GM21367 (cell line): ENCODE data around the gene TMEM117.
"Not testable (repeated sequence)": the region's sequence is repeated elsewhere in the genome, so short reads cannot be mapped to it uniquely, and the experiment has no call there.

ENCODE experiments used
- ATAC-seq: cut with Tn5 transposase; IDR thresholded peaks from one replicate; pipeline ENCODE4 v1.9.1; 2021; ENCODE audit not compliant: unreplicated experiment

The TMEM117 gene

DNA sequence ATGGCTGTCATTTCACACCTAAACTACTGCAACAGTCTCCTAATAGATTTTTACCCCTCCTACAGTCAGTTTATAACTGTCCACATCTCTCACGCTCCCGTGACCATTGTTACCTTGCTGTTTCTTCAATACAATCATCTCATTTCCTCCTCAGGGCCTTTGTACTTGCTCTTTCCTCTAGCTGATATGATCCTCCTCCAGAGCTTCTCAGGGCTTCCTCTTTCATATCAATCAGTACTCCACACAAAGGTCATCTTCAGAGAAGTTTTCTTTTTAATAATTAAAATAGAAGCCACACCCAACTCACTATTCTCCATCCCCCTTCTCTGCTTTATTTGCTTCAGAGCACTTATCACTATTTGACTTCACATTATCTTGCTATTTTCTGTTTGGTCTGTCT lies 532.0 kb downstream of the TMEM117 start:
- ATAC-seq, result no peak

DNA sequence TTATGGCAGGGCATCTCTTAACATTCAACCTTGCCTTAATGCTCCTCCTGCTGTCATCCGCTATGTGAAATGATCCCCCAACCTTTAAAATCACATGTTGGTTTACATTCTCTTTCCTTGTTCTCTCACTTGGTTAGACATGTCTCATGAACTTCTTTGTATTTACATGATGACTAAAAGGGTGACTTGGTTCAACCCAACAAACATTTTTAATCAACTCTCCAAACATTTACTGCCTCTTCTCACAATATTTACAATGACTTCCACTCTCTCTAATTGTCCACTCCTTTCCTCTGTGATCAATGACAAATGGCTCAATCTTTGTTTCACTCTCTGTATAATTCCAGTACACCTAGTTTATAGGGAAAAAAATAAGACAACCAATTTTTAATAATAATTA lies 534.1 kb downstream of the TMEM117 start:
- no peak for ATAC-seq

DNA sequence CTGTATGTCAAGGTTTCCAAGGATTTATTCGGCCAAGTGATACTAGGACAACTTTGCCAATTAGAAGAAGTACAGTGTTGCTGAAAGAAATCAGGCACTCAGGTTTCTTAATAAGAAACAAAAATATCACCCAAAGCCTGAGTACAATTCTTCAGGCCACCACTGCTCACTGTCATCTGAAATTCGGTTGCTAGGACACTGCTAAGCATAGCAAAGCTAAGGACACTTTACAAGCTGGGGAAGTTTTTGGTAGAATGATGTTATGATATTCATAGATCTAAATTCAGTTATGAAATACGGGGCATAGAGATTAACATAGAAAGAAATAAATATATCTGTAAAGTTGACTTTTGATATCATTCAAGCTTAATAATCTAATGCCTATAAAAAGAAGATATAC lies 535.1 kb downstream of the TMEM117 start:
- ATAC-seq, result no peak

DNA sequence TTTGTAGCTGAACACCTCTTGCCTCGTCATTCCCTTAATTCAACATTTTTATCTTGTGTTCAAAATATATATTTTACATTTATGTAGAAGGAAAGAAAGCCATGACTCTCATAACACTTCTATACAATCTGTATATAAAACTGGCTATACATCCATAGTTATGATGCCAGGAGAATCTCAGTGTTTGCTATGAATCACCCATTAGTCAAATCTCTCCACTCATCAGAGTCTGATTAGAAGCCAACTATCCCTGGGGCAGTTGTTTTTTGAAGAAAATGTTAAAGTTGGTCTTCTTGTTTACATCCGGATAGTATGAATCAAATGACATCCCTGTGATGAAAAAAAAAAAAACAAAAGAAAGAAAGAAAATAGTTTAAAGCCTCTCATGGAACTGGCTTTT lies 536.4 kb downstream of the TMEM117 start:
- no peak for ATAC-seq

DNA sequence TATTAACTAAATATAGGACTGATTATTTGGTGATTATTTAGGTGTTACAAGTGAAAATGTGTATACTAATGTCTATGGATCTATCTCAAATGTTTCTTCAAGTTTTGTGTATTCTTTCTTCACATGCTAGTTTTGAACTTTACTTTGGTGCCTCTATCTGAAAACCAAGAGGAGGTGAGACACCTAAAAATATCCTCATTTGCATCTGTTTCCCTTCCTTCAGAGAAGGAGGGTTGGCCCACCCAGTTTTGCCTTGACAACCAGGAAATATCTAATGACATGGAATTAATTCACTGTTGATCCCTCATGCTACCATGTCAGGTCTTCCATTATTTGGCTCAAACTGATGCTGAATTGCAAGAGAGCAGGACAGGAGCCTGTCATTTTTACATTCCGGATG lies 539.8 kb downstream of the TMEM117 start:
- no peak for ATAC-seq

DNA sequence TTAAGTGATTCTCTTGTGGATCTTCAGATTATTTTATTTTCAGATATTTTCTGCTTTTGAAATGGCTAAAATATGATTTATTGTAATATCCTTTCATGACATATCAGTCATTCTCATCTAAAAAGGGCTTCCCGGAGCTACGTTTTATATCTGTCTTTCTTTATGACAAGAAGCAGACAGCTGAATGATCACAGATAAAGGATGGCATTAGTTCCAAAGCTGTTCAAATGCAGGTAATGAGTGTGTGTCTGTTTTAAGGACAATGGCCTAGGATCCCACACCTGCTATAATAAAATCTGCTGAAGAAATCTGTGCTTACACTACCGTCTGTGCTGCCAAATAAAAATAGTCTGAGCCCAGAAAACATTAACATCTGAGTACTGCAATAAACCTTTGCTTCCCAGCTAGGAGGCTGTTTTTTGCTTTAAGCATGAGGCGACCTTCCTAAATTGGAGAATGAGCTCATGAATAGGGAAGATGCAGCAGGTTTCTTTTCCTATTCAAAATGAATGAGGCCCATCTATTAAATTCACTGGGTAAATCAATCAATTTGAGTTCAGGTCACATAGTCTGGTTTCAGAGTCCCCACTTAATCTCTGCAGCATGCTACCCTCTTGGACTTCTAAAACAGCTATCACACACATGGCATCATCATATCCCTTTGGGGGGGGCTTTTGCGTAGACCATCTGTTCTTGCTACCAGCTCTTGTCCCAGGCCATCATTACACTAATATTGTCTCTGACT lies 541.7 kb downstream of the TMEM117 start:
- ATAC-seq, result no peak

DNA sequence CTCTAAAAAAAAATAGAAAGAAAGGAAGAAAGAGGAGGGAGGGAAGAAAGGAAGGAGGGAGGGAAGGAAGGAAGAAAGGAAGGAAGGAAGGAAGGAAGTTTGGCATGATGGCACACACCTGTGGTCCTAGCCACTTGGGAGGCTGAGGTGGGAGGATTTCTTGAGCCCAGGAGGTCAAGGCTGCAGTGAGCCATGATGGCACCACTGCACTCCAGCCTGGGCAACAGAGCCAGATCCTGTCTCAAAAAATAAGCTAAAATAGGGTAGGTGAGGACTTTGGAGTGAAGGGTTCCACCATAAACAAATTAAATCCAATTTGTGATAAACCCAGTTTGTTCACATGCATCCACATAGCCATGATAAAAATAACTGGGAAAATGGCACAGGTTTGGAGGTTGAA lies 543.2 kb downstream of the TMEM117 start:
- not testable (repeated sequence) for ATAC-seq

DNA sequence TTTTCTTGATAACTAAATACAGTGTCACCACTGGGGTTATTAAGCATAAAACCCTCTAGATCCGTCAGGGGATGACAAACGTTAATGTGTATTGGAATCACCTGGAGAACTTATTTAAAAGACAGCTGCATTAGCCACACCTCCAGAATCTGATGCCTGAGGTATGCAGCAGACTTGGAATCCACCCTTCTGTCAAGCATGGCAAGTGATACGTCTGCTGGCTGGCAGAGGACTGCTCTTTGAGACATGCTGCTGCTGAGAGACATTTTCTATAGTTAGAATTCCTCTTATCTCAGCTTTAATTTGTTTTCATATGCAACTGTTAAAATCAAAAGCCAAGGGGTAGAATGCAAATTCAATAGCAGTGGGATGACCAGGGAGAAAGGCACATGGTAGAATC lies 544.0 kb downstream of the TMEM117 start:
- no peak for ATAC-seq

DNA sequence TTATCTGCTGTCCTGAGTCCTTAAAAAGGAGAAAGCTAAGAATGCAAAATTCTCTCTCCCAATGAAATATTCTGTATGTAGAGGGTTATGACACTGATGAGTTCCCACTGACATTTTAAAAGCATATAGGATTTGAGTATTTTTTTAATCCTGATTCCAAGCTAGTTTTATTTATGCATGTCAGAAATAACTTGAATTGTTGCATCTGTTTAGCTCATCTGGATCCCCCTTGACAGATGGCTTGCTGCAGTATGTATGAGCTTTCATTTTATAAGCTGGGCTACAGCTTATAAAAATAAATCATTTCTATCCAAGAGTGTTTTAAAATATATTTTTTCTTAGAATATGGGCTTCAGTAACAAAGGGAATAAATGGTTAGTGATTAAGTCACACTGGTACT lies 545.0 kb downstream of the TMEM117 start:
- ATAC-seq, result no peak

DNA sequence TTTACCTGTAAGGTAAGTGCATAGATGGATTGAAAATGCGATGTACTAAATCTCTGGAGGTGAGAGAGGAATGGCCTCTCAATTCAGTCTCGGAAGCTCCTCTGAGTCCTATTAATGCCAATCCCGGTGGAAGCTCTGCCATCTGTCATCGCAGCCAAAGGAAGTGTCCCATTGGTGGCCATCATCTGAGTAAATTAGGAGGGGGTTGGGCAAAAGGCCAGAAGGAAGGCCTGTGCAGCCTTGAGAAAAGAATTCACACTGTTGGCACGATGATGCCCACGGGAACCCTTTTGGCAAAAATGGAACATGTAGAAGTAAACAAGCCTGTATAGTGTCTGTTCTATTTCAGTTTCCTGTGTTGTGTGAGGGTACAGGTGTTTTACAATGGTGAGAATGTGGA lies 545.5 kb downstream of the TMEM117 start:
- ATAC-seq, result no peak

DNA sequence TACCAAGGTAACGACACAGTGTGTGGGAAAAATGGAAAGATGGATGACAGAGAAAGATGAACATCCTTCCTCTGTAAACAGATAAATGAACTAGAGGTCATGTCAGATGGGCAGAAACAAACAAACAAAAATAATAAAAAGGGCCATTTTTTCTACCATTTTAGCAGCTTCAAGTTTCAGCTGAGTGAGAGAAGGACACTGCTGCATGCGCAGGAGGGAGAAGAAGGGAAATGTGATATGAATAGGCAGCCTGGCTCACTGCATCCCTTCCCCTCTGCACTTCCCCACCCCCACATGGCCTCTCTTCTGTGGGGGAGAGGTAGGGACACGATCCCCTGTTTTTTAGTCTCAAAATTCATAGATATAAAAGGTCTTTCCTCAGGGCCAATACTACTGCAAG lies 548.3 kb downstream of the TMEM117 start:
- ATAC-seq, result no peak

DNA sequence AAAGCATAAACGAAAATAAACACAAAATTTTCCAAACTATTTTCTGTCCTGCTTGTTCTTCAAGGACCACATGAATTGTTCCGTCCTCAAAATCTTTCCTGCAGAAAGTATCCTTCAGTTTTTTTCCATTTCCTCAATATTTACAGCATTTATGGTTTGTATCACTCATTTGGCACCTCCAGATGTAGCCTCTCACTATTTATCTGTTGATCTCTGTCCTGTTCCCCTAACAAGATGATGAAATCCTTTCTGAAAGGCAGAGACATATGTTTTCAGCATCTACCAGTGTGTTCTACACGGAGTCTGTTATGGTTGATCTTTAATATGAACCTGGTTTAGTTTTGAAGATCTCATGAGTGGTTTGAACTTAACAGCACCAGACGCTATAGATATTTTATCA lies 550.1 kb downstream of the TMEM117 start:
- no peak for ATAC-seq

DNA sequence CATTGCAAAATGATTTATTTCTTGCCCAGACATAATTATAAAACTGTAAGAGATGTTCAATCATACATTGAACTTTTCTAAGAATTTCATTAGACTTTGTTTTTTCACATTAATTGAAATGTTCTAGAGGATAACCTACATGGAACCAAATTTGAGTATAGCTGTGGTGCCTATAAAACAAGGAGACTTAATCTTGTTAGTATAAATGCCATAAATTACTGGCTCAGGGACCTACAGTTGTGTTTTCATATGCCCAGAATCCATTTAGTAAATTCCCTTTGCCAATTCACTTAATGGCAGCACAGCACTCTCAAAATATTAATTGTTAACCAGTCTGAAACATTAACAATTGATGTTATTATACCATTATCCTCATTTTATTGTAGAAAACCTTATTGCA lies 551.7 kb downstream of the TMEM117 start:
- no peak for ATAC-seq

DNA sequence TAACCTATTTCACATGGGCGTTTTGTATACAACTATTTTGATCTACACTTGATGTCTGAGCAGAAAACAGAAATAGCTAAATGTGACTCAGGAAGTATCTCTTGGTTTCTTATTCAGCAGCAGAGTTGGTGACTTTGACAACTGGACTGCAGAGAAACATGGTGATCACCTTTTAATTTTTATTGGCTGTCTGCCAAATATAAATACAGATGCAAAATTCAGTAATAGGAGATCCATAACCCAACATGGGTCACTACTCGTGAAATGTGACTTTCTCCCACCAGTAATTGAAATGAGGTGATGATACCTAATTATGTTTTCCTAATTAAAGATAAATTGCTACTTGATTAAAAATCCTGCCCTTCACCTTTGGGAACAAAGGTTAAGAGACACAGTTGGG lies 553.2 kb downstream of the TMEM117 start:
- no peak for ATAC-seq

DNA sequence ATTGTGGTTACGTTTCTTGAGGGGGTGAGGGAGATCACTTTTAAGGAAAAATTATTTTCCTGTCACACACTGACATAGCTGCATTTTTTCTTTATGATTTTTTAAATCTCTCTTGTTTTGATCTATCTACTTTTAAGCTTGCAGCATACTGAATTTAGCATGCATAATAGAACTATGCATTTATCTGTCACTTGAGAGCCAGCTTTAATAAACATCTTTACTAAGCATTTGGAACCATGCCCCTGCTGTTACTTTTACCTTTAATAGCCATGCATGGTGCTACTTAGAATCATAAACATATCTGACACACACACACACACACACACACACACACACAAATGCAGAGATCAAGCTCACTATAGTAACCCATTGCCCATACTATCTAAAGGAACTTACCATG lies 554.0 kb downstream of the TMEM117 start:
- no peak for ATAC-seq

DNA sequence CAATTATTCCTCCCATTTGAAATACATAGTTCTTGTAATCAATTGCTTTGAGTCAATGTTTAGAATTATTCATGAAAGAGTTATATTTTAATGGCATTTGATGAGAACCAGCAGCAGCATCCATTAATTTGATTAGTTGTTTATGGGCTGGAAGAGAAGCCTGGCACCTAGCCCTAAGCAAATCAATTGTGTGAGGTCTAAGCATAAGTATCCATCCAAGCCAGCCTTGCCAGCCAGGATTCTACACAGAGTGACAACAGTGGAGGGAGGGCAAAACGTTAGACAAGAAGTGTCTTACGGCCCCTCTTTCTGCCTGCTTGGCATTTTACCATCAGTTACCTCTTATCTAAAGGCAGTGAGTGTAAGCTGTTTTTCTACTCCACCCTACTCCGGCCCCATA lies 561.8 kb downstream of the TMEM117 start:
- no peak for ATAC-seq

DNA sequence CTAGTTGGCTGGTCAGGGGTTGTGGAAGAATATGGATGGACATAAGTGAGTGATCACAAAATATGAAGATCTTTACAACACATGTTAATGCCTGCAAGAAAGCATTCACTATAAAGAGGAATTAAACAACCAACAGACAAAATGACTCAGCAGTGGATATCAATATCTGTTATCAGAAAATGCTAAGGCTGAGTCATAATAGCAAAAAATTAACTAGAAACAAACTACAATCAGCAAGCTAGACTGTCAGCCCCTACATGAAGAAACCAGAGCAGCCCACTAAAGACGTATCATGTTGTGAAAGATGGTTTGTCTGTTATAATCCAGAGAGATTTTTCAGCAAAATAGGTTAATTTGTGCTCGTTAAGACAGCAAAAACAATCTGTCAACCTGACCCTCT lies 567.3 kb downstream of the TMEM117 start:
- no peak for ATAC-seq

DNA sequence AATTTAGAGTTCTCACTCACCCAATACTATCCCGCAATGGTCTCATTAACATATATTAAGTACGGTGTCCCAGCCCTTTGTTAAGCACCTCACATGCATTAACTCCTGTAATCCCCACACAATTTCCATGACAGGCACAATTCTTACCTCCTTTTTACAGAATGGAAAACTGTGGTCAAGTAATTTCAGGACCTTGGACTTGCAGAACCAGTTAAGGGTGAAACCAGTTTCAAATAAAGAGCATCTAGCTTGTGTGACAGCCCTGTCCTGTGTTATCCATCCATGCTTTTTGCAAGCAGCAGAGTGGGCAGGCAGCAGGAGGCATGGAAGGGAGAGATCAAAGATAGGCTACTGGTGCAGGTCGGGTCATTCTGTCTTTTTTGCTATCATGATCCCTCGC lies 569.4 kb downstream of the TMEM117 start:
- no peak for ATAC-seq

DNA sequence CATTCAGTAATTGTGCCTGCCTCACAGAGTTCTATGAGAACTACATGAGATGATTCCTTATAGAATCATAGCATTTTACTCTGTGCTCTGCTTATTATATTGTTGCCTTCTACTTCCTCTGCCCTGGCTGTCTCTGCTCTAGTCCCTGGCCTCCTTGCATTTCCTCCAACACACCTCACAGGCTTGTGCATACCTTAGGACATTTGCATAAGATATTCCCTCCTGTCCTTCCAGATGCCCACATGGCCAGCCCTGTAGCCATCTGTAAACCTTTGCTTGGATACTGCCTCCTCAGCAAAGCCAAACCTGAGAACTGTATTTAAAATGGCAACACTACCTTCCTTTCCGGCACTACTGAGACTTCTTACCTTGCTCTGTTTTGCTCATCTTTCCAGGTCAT lies 586.7 kb downstream of the TMEM117 start:
- no peak for ATAC-seq

DNA sequence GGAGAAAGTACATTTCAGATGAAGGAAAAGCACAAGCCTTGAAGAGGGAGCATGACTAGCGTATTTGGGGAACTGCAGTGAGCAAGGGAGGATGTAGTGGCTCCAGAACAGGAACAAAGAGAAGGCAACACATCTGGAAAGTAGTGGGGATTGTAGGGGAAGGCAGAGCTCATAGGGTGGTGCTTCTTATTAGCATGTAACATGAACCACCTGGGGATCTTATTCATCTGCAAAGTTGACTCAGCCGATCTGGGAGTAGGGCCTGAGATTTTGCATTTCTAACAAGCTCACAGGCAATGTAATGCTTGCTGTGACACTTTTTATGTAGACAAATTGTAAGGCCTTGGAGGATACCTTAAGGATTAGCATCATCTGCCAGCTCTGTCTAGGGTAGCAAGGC lies 592.9 kb downstream of the TMEM117 start:
- no peak for ATAC-seq

DNA sequence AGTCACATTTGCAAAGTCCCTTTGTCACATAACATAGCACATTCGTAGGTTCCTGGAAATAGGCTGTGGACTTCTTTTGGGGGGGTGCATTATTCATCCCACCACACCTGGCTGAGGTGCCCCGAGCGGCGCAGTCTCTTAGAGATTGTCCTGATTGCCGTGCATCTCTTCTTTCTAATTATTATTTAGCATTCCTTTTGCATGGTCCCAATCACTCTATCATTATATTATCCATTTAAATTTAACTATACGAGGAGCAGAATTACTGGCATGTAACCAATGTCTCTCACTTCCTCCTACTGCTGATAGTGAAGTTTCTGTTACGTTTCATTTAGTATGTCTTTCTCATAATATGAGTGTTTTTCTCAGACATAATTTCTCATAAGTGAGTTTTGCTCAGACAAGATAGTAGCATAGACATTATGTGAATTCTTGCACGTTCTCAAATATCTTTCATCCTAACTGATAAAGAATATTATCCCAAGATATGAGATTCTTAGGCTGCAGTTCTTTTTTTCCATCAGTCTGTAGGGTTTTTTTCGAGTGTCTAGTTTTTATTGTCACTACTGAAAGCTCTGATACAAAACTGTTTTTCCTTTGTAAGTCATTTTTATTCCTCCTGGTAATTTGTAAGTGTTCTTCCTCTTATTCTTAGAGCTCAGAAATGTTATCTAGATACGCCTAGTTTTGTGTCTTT lies 595.9 kb downstream of the TMEM117 start:
- peak; percentile 78 for ATAC-seq

DNA sequence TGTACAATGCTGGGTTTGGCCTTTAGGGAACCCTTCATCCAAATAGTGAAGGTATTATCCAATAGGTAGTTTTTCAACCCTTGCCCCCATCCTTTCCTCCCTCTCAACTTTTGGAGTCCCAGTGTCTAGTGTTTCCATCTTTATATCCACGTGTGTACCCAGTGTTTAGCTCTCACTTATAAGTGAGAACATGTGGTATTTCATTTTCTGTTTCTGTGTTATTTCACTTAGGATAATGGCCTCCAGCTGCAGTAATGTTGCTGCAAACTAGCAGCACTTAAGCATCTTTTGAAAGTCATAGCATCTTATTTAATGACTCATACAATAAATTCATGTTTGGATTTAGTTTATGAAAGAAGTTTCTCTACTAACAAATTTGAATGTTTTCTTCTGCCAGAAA lies 597.8 kb downstream of the TMEM117 start:
- ATAC-seq, result no peak

DNA sequence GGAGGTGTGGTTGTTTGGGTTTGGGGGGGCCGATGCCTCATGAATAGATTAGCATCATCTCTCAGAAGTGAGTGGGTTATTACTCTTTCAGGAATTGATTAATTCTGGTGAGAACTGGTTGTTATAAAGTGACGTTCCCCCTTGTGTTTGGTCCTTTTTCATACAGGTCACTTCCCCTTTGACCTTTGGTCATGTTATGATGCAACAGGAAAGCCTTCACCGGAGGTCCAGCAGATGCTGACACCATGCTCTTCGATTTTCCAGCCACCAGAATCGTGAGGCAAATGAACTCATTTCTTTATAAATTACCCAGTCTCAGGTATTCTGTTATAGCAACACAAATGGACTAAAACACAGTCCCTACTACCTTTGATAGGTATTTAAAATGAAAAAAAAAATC lies 600.9 kb downstream of the TMEM117 start:
- ATAC-seq, result no peak
